Neural cell (in vitro differentiated cells): ENCODE data around the gene FLAD1. TPM values are rescaled to one million over a fixed set of nuclear protein-coding genes. Genes with fewer than 3 reads are reported as not detected.

Source experiments
- H2AFZ ChIP-seq: fragments of 200-600, 300-800 bp; sonication (generic), shearing (Covaris generic); 2 replicates; pipeline ENCODE4 v1.6.0; 2014; ENCODE audit warnings: low read depth, mild to moderate bottlenecking, antibody characterized with exemption, low read length, moderate library complexity
- H3F3A ChIP-seq: fragments of 200-600 bp; shearing (Covaris generic); 2 replicates; pipeline ENCODE4 v1.6.1; 2016; ENCODE audit warnings: mild to moderate bottlenecking, moderate library complexity, mixed read lengths, antibody characterized with exemption, low read length; ENCODE audit not compliant: insufficient read depth, poor library complexity, severe bottlenecking
- H3K27ac ChIP-seq: fragments of 200-600, 300-800 bp; sonication (generic), shearing (Covaris generic); 2 replicates; pipeline ENCODE4 v1.5.1; 2014; ENCODE audit warnings: mild to moderate bottlenecking, low read length, moderate library complexity
- H3K27me3 ChIP-seq: fragments of 300-800, 200-600 bp; sonication (generic), shearing (Covaris generic); 2 replicates; pipeline ENCODE4 v1.6.0; 2014; ENCODE audit warnings: mild to moderate bottlenecking, low read depth, low read length, moderate library complexity; ENCODE audit not compliant: insufficient read depth
- H3K36me3 ChIP-seq: fragments of 300-800, 200-600 bp; sonication (generic), shearing (Covaris generic); 2 replicates; pipeline ENCODE4 v1.5.1; 2014; ENCODE audit warnings: mild to moderate bottlenecking, antibody characterized with exemption, low read length, moderate library complexity; ENCODE audit not compliant: insufficient read depth
- H3K4me2 ChIP-seq: fragments of 300-800, 200-600 bp; sonication (generic), shearing (Covaris generic); 2 replicates; pipeline ENCODE4 v1.6.0; 2014; ENCODE audit warnings: mild to moderate bottlenecking, low read length
- H3K4me3 ChIP-seq: fragments of 300-800, 200-600 bp; sonication (generic), shearing (Covaris generic); 2 replicates; pipeline ENCODE4 v1.5.1; 2014; ENCODE audit warnings: mild to moderate bottlenecking, low read length, moderate library complexity
- H3K79me2 ChIP-seq: fragments of 200-600 bp; shearing (Covaris generic); replicated peaks from 2 replicates; pipeline ENCODE4 v1.6.0; 2014; ENCODE audit warnings: mild to moderate bottlenecking, low read length, moderate library complexity; ENCODE audit not compliant: insufficient read depth
- H3K9ac ChIP-seq: fragments of 300-800, 200-600 bp; sonication (generic), shearing (Covaris generic); 2 replicates; pipeline ENCODE4 v1.6.1; 2016; ENCODE audit warnings: mild to moderate bottlenecking, low read length, mixed read lengths
- H3K9me2 ChIP-seq: fragments of 200-600 bp; shearing (Covaris generic); 2 replicates; pipeline ENCODE4 v1.6.1; 2016; ENCODE audit warnings: mild to moderate bottlenecking, low read length, mixed read lengths; ENCODE audit not compliant: insufficient read depth
- H3K9me3 ChIP-seq: fragments of 200-600, 300-800 bp; sonication (generic), shearing (Covaris generic); 2 replicates; pipeline ENCODE4 v1.6.1; 2016; ENCODE audit warnings: mild to moderate bottlenecking, mixed run types, low read length, moderate library complexity, mixed read lengths
- H4K20me1 ChIP-seq: fragments of 200-600 bp; shearing (Covaris generic); 2 replicates; pipeline ENCODE4 v1.6.1; 2016; ENCODE audit warnings: mild to moderate bottlenecking, mixed run types; ENCODE audit not compliant: insufficient read depth
- CTCF ChIP-seq: fragments of 450-650 bp; IDR thresholded peaks from 2 replicates; pipeline ENCODE4 v1.5.1; 2014; ENCODE audit warnings: antibody characterized with exemption, mild to moderate bottlenecking, moderate library complexity; ENCODE audit not compliant: poor library complexity, severe bottlenecking
- EP300 ChIP-seq: fragments of 450-650 bp; conservative IDR thresholded peaks from 2 replicates; pipeline ENCODE4 v1.6.1; 2014; ENCODE audit warnings: antibody characterized with exemption, mild to moderate bottlenecking, moderate library complexity; ENCODE audit not compliant: poor library complexity, severe bottlenecking
- EZH2 ChIP-seq: fragments of 200-600, 300-800 bp; shearing (Covaris generic), sonication (generic); IDR thresholded peaks from 2 replicates; pipeline ENCODE4 v1.6.1; 2014; ENCODE audit warnings: antibody characterized with exemption, low read length, borderline replicate concordance, mild to moderate bottlenecking; ENCODE audit not compliant: insufficient read depth, poor library complexity, severe bottlenecking
- MXI1 ChIP-seq: fragments of 450-650 bp; conservative IDR thresholded peaks from 2 replicates; pipeline ENCODE4 v1.6.1; 2014; ENCODE audit warnings: antibody characterized with exemption, mild to moderate bottlenecking; ENCODE audit not compliant: poor library complexity, severe bottlenecking
- POLR2AphosphoS5 ChIP-seq: IDR thresholded peaks from 2 replicates; pipeline ENCODE4 v1.6.1; 2012
- RAD21 ChIP-seq: fragments of 450-650 bp; conservative IDR thresholded peaks from 2 replicates; pipeline ENCODE4 v1.6.1; 2014; ENCODE audit warnings: antibody characterized with exemption, mild to moderate bottlenecking, moderate library complexity
- REST ChIP-seq: IDR thresholded peaks from 2 replicates; pipeline ENCODE4 v1.6.1; 2012; ENCODE audit warnings: borderline replicate concordance
- SMC3 ChIP-seq: fragments of 450-650 bp; conservative IDR thresholded peaks from 2 replicates; pipeline ENCODE4 v1.6.1; 2014; ENCODE audit warnings: antibody characterized with exemption, mild to moderate bottlenecking, moderate library complexity; ENCODE audit not compliant: poor library complexity
- TAF1 ChIP-seq: IDR thresholded peaks from 2 replicates; pipeline ENCODE4 v1.6.1; 2012; ENCODE audit warnings: low read depth
- polyA plus RNA-seq: library from polyadenylated mRNA; depleted of rRNA; stranded (reverse); fragments of >200 nt; gene quantifications from 2 replicates; pipeline ENCODE4 v1.2.3, GENCODE V29; 2014

FLAD1 gene
- polyA plus RNA-seq, 1 donor from 2014 or later: 68.6 TPM

- Histone ChIP-seq H4K20me1 (no peaks in the 10 kb centered on the region), H3K27me3 (peaks cover 9% of the 10 kb centered on the region), H3K9me2 (no peaks in the 10 kb centered on the region), H3K4me2 (no peak overlapping the region), H3K9me3 (no peaks in the 10 kb centered on the region), H3K27ac (no peak overlapping the region), H3F3A (peaks cover 3% of the 10 kb centered on the region), H3K36me3 (no peaks in the 10 kb centered on the region), H2AFZ (no peak overlapping the region), H3K4me3 (peak overlapping the region; percentile 79), H3K9ac (no peak overlapping the region), H3K79me2 (no peaks in the 10 kb centered on the region)
- peak; percentile 80 for TF ChIP-seq SMC3
- no peak for TF ChIP-seq MXI1
- TF ChIP-seq CTCF: peak; percentile 87
- no peak for TF ChIP-seq EZH2
- TF ChIP-seq RAD21: peak; percentile 62
- TF ChIP-seq POLR2AphosphoS5: no peak
- no peak for TF ChIP-seq REST
- TF ChIP-seq EP300: no peak
- TF ChIP-seq TAF1: no peak
These were observed 15.8 kb downstream of the FLAD1 start for GRCh38 chr1:154998818-154999570.

GRCh38 chr1:154999571-155000410 lies 16.6 kb downstream of the FLAD1 start:
- no peaks in the 10 kb centered on the region for H3K9me2 ChIP-seq
- H3F3A ChIP-seq: peaks cover 3% of the 10 kb centered on the region
- peaks cover 9% of the 10 kb centered on the region for H3K27me3 ChIP-seq
- peak overlapping the region; percentile 17 for H3K9ac ChIP-seq
- H3K9me3 ChIP-seq: no peaks in the 10 kb centered on the region
- no peaks in the 10 kb centered on the region for H3K36me3 ChIP-seq
- TF ChIP-seq MXI1 (peak; percentile 61), EZH2 (no peak), TAF1 (no peak), CTCF (no peak), RAD21 (no peak), REST (no peak)
- H3K4me3 ChIP-seq: peak overlapping the region; percentile 79
- H4K20me1 ChIP-seq: no peaks in the 10 kb centered on the region
- peak overlapping the region; percentile 27 for H3K4me2 ChIP-seq
- no peak overlapping the region for H2AFZ ChIP-seq
- H3K27ac ChIP-seq: no peak overlapping the region
- H3K79me2 ChIP-seq: no peaks in the 10 kb centered on the region
